Uterus (tissue), 4 donors: Measurements from ENCODE around the gene ASCC3. TPM values are rescaled to one million over a fixed set of nuclear protein-coding genes. Genes with fewer than 3 reads are reported as not detected.
"Not testable (repeated sequence)": the region's sequence is repeated elsewhere in the genome, so short reads cannot be mapped to it uniquely, and the experiment has no call there.

Source experiments
- DNase-seq, 2 donors: peaks; one replicate each; pipeline ENCODE4 v3.0.0-alpha.2; 2019 to 2020
- H3K27ac ChIP-seq, 2 donors: fragments of 200-600 bp; sonication (generic); 1 replicate in 1 of 2; 2 replicates in 1 of 2; pipeline ENCODE4 v1.5.1; 2016 to 2018
- H3K27me3 ChIP-seq, 2 donors: fragments of 200-600 bp; sonication (generic); one replicate each; pipeline ENCODE4 v1.5.1; 2018 to 2019; ENCODE audit warnings: control low read depth in 1 of 2
- H3K36me3 ChIP-seq, 2 donors: fragments of 200-600 bp; sonication (generic); one replicate each; pipeline ENCODE4 v1.5.1; 2019; ENCODE audit warnings: control low read depth in 1 of 2
- H3K4me1 ChIP-seq, 2 donors: fragments of 200-600 bp; sonication (generic); one replicate each; pipeline ENCODE4 v1.5.1; 2018 to 2019; ENCODE audit warnings: control low read depth in 1 of 2
- H3K4me3 ChIP-seq, 2 donors: fragments of 200-600 bp; sonication (generic); 1 replicate in 1 of 2; 2 replicates in 1 of 2; pipeline ENCODE4 v1.5.1; 2018 to 2019; ENCODE audit warnings: mild to moderate bottlenecking in 1 of 2
- H3K9me3 ChIP-seq, 2 donors: fragments of 200-600 bp; sonication (generic); one replicate each; pipeline ENCODE4 v1.5.1; 2019; ENCODE audit warnings: control low read depth in 1 of 2
- POLR2A ChIP-seq, 2 donors: fragments of 450-650 bp; IDR thresholded peaks; one replicate each; pipeline ENCODE4 v1.6.1; 2016; ENCODE audit warnings: antibody characterized with exemption in 2 of 2, mild to moderate bottlenecking in 1 of 2, moderate library complexity in 1 of 2
- intact Hi-C: fragments of 100-400 bp; cut with DNase I; formaldehyde crosslinking; loops from one replicate; pipeline ENCODE4 v1.15.1; 2023; ENCODE audit warnings: low total_unique reads
- total RNA-seq, 4 donors: library from RNA; depleted of rRNA in 3 of 4; stranded (reverse); fragments of >200 nt in 3 of 4; gene quantifications; one replicate each; pipeline versions ENCODE4 v1.1.0 to v1.2.4, GENCODE V29; 2014 to 2023
- TF ChIP-seq, protein P1 (sequence below), 4 experiments: fragments of 200-600 bp in 2 of 4; fragments of 450-650 bp in 2 of 4; sonication (generic) in 2 of 4; IDR thresholded peaks; one replicate each; pipeline ENCODE4 v1.5.1; 2016 to 2019; ENCODE audit warnings: antibody characterized with exemption in 4 of 4, mild to moderate bottlenecking in 2 of 4, moderate library complexity in 1 of 4
- donor health status: DM: yes; HTN: yes; CAD: no.

Gene ASCC3
- total RNA-seq, 4 donors from 2014 or later: 14.3 to 92.4 (median 33.2) TPM

DNA sequence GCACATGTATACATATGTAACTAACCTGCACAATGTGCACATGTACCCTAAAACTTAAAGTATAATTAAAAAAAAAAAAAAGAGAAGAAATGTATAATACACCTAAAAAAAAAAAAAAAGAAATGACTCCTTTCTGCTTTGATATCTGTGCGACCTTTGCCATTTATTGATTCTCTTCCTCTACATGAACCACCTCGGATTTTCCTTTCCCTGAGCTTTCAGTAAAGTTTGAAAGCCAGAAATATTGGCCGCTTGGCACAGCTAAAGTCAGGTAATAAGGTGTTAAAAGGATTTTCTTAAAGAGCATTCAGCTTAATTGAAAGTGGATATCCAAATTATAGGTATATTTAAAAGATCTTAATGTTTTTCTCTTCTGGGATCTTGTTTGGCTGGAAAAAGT lies 12.6 kb upstream of the ASCC3 start:
- Histone ChIP-seq H3K36me3 (no peaks in the 10 kb centered on the region), H3K27me3 (no peaks in the 10 kb centered on the region), H3K27ac (no peak overlapping the region), H3K9me3 (no peaks in the 10 kb centered on the region), H3K4me1 (no peaks in the 10 kb centered on the region), H3K4me3 (no peak overlapping the region)
- TF ChIP-seq, protein P1, sequence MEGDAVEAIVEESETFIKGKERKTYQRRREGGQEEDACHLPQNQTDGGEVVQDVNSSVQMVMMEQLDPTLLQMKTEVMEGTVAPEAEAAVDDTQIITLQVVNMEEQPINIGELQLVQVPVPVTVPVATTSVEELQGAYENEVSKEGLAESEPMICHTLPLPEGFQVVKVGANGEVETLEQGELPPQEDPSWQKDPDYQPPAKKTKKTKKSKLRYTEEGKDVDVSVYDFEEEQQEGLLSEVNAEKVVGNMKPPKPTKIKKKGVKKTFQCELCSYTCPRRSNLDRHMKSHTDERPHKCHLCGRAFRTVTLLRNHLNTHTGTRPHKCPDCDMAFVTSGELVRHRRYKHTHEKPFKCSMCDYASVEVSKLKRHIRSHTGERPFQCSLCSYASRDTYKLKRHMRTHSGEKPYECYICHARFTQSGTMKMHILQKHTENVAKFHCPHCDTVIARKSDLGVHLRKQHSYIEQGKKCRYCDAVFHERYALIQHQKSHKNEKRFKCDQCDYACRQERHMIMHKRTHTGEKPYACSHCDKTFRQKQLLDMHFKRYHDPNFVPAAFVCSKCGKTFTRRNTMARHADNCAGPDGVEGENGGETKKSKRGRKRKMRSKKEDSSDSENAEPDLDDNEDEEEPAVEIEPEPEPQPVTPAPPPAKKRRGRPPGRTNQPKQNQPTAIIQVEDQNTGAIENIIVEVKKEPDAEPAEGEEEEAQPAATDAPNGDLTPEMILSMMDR (IDR thresholded peaks at IDR 0.05): no peak
- TF ChIP-seq POLR2A (IDR thresholded peaks at IDR 0.05): no peak
- DNase-seq: no peak
- intact Hi-C loops: no loop called here

DNA sequence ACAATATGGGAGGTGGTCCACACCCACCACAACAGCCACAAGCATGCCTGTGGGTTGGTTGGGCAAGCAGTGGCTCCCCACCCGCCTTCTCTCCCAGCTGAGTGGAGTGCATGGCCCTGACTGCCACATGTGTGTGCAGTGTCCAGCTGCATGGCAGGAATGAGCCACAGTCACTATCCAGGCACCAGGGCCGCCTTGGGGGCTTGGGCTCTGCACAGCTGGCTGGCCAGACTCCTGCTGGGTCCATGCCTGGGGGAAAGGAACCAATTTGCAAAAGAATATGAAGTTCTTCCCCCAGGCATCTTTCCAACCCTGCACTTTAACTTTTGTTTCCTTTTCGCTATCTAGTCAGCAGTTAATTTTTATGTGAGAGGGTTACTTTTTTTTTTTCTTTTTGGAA lies 11.6 kb upstream of the ASCC3 start:
- intact Hi-C loops: no loop called here
- no peak overlapping the region for H3K27ac ChIP-seq
- no peaks in the 10 kb centered on the region for H3K9me3 ChIP-seq
- no peaks in the 10 kb centered on the region for H3K36me3 ChIP-seq
- TF ChIP-seq POLR2A (IDR thresholded peaks at IDR 0.05): no peak
- TF ChIP-seq, protein P1 (IDR thresholded peaks at IDR 0.05): no peak
- H3K27me3 ChIP-seq: no peaks in the 10 kb centered on the region
- H3K4me1 ChIP-seq: no peaks in the 10 kb centered on the region
- no peak overlapping the region for H3K4me3 ChIP-seq
- DNase-seq: no peak

DNA sequence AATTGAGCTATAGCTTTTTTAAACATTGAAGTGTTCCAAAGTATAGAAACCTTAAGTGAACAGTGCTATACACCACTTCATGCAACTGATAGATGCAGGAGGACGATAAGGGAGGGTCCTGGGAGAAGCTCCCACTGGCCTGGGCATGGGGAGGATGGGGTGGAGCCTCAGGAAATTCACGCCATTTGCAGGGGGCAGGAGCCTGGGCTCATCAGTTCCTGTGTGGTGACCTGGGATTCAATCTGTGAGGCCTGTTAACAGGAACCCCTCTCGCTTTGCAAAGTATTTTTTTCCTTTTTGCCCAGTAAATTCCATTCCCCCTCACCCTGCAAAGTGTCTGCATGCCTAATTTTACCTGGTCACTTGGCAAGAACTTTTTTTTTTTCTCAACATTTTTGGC lies 11.0 kb upstream of the ASCC3 start:
- no peak overlapping the region for H3K27ac ChIP-seq
- H3K4me1 ChIP-seq: no peaks in the 10 kb centered on the region
- no peak overlapping the region for H3K4me3 ChIP-seq
- H3K27me3 ChIP-seq: no peaks in the 10 kb centered on the region
- H3K36me3 ChIP-seq: no peaks in the 10 kb centered on the region
- intact Hi-C loops: no loop called here
- no peaks in the 10 kb centered on the region for H3K9me3 ChIP-seq
- TF ChIP-seq POLR2A (IDR thresholded peaks at IDR 0.05): no peak
- TF ChIP-seq, protein P1 (IDR thresholded peaks at IDR 0.05): no peak
- no peak for DNase-seq

DNA sequence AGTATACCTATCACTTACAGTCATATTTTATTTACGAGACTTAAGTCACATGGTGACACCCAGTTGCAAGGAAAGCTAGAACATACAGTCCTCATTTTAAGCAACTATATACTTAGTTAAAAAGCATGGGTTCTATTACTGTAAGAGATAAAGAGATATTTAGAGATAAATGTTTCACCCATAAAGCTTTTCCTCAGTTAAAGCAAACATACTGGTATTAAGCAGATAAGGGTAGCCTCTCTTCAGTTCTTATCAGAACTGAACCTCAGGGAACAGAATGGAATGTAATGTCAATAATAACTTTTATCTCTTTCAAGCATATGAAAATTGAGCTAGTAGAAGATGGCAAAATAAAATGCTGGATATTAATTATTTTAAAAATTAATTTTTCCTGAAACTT lies 9.9 kb upstream of the ASCC3 start:
- Histone ChIP-seq H3K4me1 (no peaks in the 10 kb centered on the region), H3K36me3 (no peaks in the 10 kb centered on the region), H3K9me3 (no peaks in the 10 kb centered on the region), H3K27me3 (no peaks in the 10 kb centered on the region), H3K27ac (no peak overlapping the region), H3K4me3 (no peak overlapping the region)
- no peak for DNase-seq
- intact Hi-C loops: no loop called here
- TF ChIP-seq POLR2A (IDR thresholded peaks at IDR 0.05): no peak
- TF ChIP-seq, protein P1 (IDR thresholded peaks at IDR 0.05): no peak

DNA sequence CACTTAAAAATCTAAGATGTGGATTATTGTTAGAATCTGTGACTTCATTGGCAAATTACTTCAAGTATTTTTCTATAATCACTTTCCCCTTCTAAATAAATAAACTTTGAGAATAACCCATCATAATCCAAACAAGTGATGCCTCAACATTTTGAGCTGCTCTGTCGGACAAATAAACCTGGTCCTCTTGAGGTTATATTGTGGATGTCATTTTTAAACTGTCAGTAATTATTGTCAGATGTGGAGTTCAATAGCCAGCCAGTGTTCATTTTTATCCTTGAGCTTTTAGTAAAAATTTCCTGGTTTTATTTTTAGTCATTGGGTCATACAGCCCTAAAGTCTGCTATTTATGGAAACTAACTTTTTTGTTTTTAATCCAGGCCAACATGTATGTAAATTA lies 9.5 kb upstream of the ASCC3 start:
- H3K9me3 ChIP-seq, intact Hi-C loops: not testable (repeated sequence)

DNA sequence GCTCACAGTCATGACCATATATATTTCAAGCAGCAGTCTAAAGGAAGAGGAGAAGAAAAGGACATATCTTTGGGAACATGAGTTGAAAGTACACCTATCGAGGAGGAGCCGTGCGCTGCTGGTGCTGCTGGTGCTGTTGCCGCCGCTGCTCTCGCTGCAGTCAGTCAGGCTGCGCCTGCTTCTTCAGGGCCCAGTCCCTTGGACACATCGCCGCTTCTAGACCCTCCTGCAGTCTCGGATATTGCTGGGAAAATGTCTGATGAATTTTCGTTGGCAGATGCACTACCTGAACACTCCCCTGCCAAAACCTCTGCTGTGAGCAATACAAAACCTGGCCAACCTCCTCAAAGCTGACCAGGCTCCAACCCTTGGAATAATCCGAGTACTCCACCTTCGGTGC lies 8.2 kb upstream of the ASCC3 start:
- Histone ChIP-seq H3K4me1 (no peaks in the 10 kb centered on the region), H3K36me3 (no peaks in the 10 kb centered on the region), H3K4me3 (no peak overlapping the region), H3K27me3 (no peaks in the 10 kb centered on the region), H3K9me3 (no peaks in the 10 kb centered on the region), H3K27ac (no peak overlapping the region)
- TF ChIP-seq POLR2A (IDR thresholded peaks at IDR 0.05): no peak
- TF ChIP-seq, protein P1 (IDR thresholded peaks at IDR 0.05): no peak
- intact Hi-C loops: no loop called here
- DNase-seq: no peak

More for the DNA sequence above, 9.5 kb upstream of the ASCC3 start:
- H3K4me3 ChIP-seq, H3K4me1 ChIP-seq, H3K27me3 ChIP-seq, H3K27ac ChIP-seq, H3K36me3 ChIP-seq, DNase-seq: not testable (repeated sequence)
